SK-N-DZ (cell line): ENCODE data around the gene ACOXL.
A peak's percentile ranks its signal among the peaks of the same experiment; 100 is the strongest.
"Not testable (repeated sequence)": the region's sequence is repeated elsewhere in the genome, so short reads cannot be mapped to it uniquely, and the experiment has no call there.

Source experiments
- DNase-seq: peaks from one replicate; pipeline ENCODE4 v3.0.0-alpha.2; 2015; ENCODE audit warnings: low spot score

Gene ACOXL

DNA sequence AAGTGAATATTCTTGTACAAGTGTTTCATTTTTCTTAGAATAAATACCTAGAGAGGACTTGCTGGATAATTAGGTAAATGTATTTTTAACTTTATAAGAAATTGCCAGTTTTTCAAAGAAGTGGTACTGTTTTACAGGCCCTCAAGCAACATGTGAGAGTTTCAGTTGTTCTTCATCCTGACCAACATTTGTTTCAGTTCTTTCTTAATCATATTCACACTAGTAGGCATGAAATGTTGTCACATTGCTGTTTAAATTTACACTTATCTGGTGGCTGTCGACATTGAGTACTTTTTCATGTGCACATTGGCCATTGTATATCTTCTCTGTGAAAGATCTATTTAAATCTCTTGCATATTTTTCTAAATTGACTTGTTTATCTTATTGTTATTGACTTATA lies 178.1 kb downstream of the ACOXL start:
- no peak for DNase-seq

DNA sequence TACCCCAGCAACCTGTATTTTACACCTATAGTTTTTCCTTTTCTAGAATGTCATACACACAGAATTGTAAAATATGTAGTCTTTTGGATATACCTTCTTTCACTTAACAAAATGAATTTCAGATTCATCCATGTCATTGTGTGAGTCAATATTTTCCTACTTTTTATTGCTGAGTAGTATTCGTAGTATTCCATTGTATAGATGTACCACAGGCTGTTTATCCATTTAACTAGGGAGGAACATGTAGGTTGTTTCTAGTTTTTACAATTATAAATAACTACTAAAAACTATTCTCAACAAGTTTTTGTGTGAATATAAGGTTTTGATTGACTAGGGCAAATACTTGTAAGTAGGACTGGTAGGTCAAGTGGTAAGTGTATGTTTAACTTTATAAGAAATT lies 187.4 kb downstream of the ACOXL start:
- no peak for DNase-seq

- no peak for DNase-seq
Observed at GRCh38 chr2:110925479-110925878, 193.1 kb downstream of the ACOXL start.

DNA sequence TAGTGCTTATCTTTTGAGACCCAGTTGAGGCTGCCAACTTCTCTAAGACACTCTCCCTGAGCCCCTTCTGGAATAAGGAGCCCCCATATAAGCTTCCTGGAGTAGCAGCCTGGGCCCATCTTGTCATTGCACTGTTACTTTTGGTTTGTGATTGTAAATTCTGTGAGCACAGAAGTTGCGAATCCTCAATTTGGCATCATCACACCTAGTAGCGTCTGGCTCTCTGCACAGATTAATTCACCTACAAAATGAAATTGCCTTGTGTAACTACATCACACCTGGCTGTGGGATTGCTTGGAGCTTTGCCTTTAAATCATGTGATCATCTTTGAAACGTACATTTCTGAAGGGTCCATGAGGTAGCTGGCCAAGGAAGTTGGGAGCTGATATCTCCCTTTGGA lies 195.2 kb downstream of the ACOXL start:
- no peak for DNase-seq

- DNase-seq, result no peak
Observed at GRCh38 chr2:110929528-110929927, 197.2 kb downstream of the ACOXL start.

DNA sequence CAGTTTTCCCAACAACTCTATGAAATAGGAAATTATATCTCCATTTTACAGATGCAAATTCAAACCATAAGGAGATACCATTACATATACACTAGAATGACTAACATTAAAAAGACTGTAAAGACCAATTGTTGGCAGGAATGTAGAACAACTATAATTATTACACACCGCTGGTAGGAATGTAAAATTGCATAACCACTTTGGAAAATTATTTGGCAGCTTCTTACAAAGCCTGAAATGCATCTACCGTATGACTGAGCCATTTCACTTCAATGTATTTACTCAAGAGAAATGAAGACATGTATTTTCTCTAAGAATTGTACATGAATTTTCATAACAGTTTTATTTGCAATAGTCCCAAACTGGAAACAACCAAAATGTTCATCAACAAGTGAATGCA lies 199.3 kb downstream of the ACOXL start:
- no peak for DNase-seq

DNA sequence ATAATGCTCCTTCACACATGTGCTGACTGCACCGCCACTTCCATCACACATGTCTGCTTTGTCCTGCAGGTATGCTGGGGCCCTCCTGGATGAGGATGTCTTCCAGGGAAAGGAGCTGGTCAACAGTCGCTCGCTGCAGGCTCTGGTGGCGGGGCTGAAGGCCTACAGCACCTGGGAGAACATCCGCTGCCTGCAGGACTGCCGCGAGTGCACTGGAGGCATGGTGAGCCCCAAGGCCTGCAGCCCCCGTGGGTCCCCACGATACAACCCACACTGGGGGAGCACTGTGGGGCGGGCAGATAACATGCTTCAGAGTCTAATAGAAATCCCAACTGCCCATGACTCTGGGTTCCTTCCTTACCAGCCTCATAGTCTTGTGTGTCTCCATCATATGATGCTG lies 201.0 kb downstream of the ACOXL start:
- no peak for DNase-seq

DNA sequence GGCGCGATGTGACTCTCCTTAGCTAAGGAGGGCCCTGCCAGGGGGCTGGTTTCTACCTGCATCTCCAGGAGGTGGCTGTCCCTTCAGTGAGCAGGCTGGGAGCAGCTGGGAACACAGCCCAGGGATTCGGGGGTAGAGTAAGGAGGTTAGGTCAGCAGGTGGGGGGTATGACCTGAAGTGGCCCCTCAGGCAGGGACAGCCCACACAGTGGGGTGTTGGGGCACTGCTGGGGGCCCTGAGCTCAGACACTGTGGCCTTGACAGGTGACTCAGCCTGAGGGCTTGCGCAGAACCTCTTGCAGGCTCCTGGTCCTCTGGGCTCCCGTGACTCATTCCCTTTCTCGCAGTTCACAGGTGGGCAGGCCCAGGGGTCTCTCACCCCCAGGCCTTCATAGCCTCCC lies 202.6 kb downstream of the ACOXL start:
- DNase-seq, result no peak

GRCh38 chr2:110940376-110940910 lies 208.1 kb downstream of the ACOXL start:
- DNase-seq, result no peak

- DNase-seq, result no peak
Observed at GRCh38 chr2:110941226-110941625, 208.9 kb downstream of the ACOXL start.

GRCh38 chr2:110943070-110943634 lies 210.8 kb downstream of the ACOXL start:
- DNase-seq, result no peak

DNA sequence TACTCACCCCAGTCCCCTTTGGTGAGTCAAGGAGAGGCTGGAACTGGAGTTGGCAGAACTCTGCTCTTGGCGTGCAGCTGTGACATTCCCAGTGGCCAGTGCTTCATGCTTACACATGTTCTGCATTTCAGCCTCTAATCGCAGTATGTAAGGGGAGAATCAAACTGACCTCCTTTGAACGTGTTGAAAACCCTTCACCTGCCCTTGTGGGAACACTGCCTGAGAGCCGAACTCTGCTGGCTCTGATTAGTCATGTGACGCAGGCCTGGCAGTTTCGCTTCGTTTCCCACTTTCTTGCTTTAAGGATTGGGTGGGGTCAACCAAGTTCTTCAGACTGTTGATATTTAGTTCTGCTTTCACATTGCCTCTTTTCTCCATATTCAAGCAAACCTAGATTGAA lies 214.5 kb downstream of the ACOXL start:
- no peak for DNase-seq

GRCh38 chr2:110948027-110948674 lies 215.8 kb downstream of the ACOXL start:
- peak; percentile 7 for DNase-seq

- no peak for DNase-seq
Observed at GRCh38 chr2:110950281-110950680, 217.9 kb downstream of the ACOXL start.

GRCh38 chr2:110955045-110955444 lies 222.7 kb downstream of the ACOXL start:
- DNase-seq, result no peak

GRCh38 chr2:110955556-110955955 lies 223.2 kb downstream of the ACOXL start:
- DNase-seq, result no peak

DNA sequence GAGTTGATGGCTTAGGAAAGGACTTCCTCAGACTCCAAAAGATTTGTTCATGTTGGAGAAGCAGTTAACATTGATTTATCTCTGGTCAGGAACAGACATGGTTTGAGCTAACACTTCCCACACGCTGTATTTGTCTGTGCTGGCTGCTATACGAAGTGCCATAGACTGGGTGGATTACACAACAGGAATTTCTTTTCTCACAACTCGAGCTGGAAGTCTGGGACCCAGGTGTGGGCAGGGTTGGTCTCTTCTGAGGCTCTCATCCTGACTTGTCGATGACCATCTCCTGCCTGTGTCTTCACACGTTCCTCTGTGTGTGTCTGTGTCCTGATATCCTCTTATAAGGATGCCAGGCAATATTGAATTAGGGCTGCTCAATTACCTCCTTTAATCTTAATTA lies 224.9 kb downstream of the ACOXL start:
- no peak for DNase-seq

DNA sequence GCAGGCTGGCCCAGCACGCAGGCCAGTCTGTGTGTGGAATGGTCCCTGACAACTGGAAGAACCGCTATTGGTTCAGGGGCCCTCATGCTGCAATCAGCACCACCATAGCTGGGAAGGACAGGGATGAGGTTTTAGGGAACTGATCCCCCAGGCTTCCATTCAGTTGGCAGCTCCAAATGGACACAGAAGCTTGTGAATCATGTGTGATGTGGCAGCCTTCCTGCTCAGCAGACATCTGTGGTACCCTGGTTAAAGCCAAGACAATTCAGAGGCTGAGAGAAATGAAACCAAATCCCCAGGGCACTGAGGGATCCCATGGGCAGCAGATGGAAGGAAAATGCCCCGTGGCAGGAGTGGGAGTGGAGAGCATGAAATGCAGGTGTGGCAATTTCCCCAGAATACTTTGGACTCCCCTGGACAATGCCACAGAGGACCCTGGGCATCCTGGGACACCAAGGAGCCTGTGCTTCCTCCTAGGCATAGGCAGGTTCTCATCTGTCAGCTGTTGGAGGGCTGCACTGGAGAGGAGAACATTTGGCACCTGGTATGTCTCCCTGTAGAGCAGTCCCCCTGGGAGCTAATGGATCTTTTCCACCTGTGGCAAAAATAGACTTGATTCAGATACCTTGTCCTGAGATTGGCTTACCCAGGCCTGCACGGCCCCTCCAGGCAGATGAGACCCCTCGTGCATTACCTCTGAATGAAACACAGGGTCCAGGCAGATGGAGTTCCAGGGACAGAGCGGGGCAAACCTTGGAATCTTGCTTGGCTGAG lies 226.2 kb downstream of the ACOXL start:
- no peak for DNase-seq

DNA sequence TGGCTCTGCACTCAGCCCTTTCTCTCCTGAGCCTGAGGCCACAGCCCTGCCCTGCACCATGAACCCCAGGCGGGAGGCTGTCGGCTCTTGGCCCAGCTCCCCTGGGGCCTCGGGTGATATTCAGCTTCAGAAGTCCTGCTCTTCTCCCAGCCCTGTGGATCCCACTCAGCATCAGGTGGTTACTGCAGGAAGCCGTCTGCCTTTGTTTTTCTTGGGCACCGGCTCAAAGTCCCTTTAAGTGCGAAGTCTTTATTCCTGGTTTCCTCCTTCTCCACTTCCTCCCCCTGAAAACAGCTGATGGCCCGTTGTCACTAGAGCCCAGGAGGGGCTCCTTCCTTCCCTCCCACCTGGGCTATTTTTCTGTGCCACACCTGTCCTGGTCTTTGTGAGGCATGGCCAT lies 226.8 kb downstream of the ACOXL start:
- no peak for DNase-seq

GRCh38 chr2:110960281-110960680 lies 227.9 kb downstream of the ACOXL start:
- DNase-seq, result no peak

GRCh38 chr2:110960954-110961353 lies 228.6 kb downstream of the ACOXL start:
- DNase-seq, result no peak

DNA sequence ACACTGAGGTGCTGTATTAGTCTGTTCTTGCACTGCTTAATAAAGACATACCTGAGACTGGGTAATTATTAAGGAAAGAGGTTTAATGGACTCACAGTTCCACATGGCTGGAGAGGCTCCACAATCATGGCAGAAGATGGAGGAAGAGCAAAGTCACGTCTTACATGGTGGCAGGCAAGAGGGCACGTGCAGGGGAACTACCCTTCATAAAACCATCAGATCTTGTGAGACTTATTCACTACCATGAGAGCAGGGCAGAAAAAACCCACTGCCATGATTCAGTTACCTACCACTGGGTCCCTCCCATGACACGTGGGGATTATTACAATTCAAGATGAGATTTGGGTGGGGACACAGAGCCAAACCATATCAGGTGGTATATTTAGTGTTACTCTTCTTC lies 229.3 kb downstream of the ACOXL start:
- DNase-seq, result not testable (repeated sequence)

- no peak for DNase-seq
Observed at GRCh38 chr2:110969696-110970095, 237.3 kb downstream of the ACOXL start.
